Measurements from ENCODE around the gene B3GALT5.

- TF ChIP-seq, protein P1, sequence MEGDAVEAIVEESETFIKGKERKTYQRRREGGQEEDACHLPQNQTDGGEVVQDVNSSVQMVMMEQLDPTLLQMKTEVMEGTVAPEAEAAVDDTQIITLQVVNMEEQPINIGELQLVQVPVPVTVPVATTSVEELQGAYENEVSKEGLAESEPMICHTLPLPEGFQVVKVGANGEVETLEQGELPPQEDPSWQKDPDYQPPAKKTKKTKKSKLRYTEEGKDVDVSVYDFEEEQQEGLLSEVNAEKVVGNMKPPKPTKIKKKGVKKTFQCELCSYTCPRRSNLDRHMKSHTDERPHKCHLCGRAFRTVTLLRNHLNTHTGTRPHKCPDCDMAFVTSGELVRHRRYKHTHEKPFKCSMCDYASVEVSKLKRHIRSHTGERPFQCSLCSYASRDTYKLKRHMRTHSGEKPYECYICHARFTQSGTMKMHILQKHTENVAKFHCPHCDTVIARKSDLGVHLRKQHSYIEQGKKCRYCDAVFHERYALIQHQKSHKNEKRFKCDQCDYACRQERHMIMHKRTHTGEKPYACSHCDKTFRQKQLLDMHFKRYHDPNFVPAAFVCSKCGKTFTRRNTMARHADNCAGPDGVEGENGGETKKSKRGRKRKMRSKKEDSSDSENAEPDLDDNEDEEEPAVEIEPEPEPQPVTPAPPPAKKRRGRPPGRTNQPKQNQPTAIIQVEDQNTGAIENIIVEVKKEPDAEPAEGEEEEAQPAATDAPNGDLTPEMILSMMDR (IDR thresholded peaks at IDR 0.05): no peak
- TF ChIP-seq POLR2A (IDR thresholded peaks at IDR 0.05): no peak
Observed at GRCh38 chr21:39576518-39577128, 36.1 kb upstream of the B3GALT5 start.
